ENCODE measurements around the gene SPATA13. TPM values are rescaled to one million over a fixed set of nuclear protein-coding genes. Genes with fewer than 3 reads are reported as not detected.

SPATA13 gene
- total and polyA plus RNA-seq, 2 donors (not counting 1 experiment from before 2014, with no cell fraction given) = 5.7 to 8.3 TPM

DNA sequence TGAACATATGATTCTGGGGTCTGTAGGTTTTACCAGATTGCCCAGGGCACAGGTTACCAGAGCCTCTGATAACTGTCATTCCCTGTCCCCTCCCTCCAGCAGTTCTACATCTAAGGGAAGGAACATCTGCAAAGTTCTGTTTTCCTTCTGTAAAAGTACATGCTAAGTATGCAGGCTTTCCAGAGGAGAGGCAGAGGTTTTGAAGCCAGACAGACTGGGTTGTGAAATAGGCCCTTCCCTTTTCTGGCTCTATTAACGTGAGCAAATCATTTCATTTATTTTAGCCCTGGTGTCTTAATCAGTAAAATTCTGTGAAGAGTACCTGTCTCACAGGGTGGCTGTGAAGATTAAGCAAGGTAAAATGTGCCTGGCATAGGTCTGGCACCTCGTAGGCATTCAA, 82.8 kb downstream of the SPATA13 start:
- no peaks in the 10 kb centered on the region for H3K9me3 ChIP-seq (ENCODE audit: control extremely low read depth in 1 of 3, control insufficient read depth in 2 of 3, insufficient read depth in 1 of 3, low read length in 2 of 3)
- H3K27me3 ChIP-seq (replicated peaks in 1 of 4; ENCODE audit: control extremely low read depth in 1 of 4, control insufficient read depth in 3 of 4, insufficient read depth in 4 of 4, low read length in 3 of 4) = no peaks in the 10 kb centered on the region
- Mint-ChIP-seq H3K9me3 (ENCODE audit: insufficient read depth) (no peaks in the 10 kb centered on the region), H3K4me1 (no peaks in the 10 kb centered on the region), H3K4me3 (no peak overlapping the region), H3K27me3 (no peaks in the 10 kb centered on the region), H3K27ac (no peak overlapping the region)
- no peaks in the 10 kb centered on the region for H3K4me1 ChIP-seq (ENCODE audit: control insufficient read depth in 2 of 2, insufficient read depth in 2 of 2, low read length in 2 of 2)
- CTCF ChIA-PET = no interaction called here
- H3K4me2 ChIP-seq (replicated peaks; ENCODE audit: low read depth, low read length, poor library complexity, severe bottlenecking) = no peak overlapping the region
- H4K20me1 ChIP-seq (ENCODE audit: control insufficient read depth, insufficient read depth, low read length, poor library complexity, severe bottlenecking) = no peaks in the 10 kb centered on the region
- no CpG with 5 or more reads among the region's 2 CpGs for WGBS (ENCODE audit: insufficient coverage)
- H3K79me2 ChIP-seq (ENCODE audit: control insufficient read depth, insufficient read depth, low read length) = no peaks in the 10 kb centered on the region
- DNase-seq = no peak
- intact Hi-C loops (cut with micrococcal nuclease) = no loop called here
- TF ChIP-seq EZH2 (IDR thresholded peaks at IDR 0.05; ENCODE audit: borderline replicate concordance, insufficient read depth, low read depth, low read length, poor library complexity, severe bottlenecking) = no peak
- TF ChIP-seq, protein P1, sequence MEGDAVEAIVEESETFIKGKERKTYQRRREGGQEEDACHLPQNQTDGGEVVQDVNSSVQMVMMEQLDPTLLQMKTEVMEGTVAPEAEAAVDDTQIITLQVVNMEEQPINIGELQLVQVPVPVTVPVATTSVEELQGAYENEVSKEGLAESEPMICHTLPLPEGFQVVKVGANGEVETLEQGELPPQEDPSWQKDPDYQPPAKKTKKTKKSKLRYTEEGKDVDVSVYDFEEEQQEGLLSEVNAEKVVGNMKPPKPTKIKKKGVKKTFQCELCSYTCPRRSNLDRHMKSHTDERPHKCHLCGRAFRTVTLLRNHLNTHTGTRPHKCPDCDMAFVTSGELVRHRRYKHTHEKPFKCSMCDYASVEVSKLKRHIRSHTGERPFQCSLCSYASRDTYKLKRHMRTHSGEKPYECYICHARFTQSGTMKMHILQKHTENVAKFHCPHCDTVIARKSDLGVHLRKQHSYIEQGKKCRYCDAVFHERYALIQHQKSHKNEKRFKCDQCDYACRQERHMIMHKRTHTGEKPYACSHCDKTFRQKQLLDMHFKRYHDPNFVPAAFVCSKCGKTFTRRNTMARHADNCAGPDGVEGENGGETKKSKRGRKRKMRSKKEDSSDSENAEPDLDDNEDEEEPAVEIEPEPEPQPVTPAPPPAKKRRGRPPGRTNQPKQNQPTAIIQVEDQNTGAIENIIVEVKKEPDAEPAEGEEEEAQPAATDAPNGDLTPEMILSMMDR (IDR thresholded peaks at IDR 0.05) = no peak
- ATAC-seq (ENCODE audit: low read depth) = no peak
- H3K4me3 ChIP-seq (ENCODE audit: control extremely low read depth in 1 of 5, extremely low read depth in 1 of 5, insufficient read depth in 1 of 5, low read depth in 2 of 5, low read length in 4 of 5) = no peak overlapping the region
- H3K9ac ChIP-seq (ENCODE audit: low read length) = no peak overlapping the region
- POLR2A ChIA-PET = no interaction called here
- H2AFZ ChIP-seq (ENCODE audit: insufficient read depth, low read depth, low read length, poor library complexity, severe bottlenecking) = no peak overlapping the region
- no peak overlapping the region for H3K27ac ChIP-seq (ENCODE audit: low read length in 2 of 2)
- H3K36me3 ChIP-seq (replicated peaks in 1 of 2; ENCODE audit: control extremely low read depth in 1 of 2, control insufficient read depth in 1 of 2, extremely low read depth in 1 of 2, insufficient read depth in 2 of 2, low read length in 1 of 2) = no peaks in the 10 kb centered on the region

DNA sequence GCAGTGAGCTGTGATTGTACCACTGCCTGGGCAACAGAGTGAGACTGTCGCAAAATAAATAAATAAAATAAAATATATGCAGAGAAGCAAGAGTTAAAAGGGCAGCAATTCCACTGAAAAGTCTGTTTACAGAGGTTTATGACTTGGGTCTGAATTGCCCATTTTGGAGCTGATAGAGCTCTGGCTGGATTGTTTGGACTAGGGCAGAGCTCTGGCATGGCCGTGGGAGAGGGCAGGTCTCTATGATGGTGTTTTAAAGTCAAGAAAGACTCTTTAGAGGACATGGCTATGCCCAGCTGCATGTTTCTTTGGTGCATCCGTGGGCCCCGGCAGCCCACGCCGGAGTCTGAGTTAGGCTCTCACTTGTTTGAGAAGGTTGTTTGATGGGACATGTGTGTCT, 84.3 kb downstream of the SPATA13 start:
- Histone ChIP-seq H3K79me2 (ENCODE audit: control insufficient read depth, insufficient read depth, low read length) (no peaks in the 10 kb centered on the region), H3K4me2 (replicated peaks; ENCODE audit: low read depth, low read length, poor library complexity, severe bottlenecking) (no peak overlapping the region), H4K20me1 (ENCODE audit: control insufficient read depth, insufficient read depth, low read length, poor library complexity, severe bottlenecking) (no peaks in the 10 kb centered on the region), H3K36me3 (replicated peaks in 1 of 2; ENCODE audit: control extremely low read depth in 1 of 2, control insufficient read depth in 1 of 2, extremely low read depth in 1 of 2, insufficient read depth in 2 of 2, low read length in 1 of 2) (no peaks in the 10 kb centered on the region), H3K4me3 (ENCODE audit: control extremely low read depth in 1 of 5, extremely low read depth in 1 of 5, insufficient read depth in 1 of 5, low read depth in 2 of 5, low read length in 4 of 5) (no peak overlapping the region), H3K9ac (ENCODE audit: low read length) (no peak overlapping the region), H3K27me3 (replicated peaks in 1 of 4; ENCODE audit: control extremely low read depth in 1 of 4, control insufficient read depth in 3 of 4, insufficient read depth in 4 of 4, low read length in 3 of 4) (no peaks in the 10 kb centered on the region), H3K9me3 (ENCODE audit: control extremely low read depth in 1 of 3, control insufficient read depth in 2 of 3, insufficient read depth in 1 of 3, low read length in 2 of 3) (no peaks in the 10 kb centered on the region), H2AFZ (ENCODE audit: insufficient read depth, low read depth, low read length, poor library complexity, severe bottlenecking) (no peak overlapping the region), H3K4me1 (ENCODE audit: control insufficient read depth in 2 of 2, insufficient read depth in 2 of 2, low read length in 2 of 2) (no peaks in the 10 kb centered on the region), H3K27ac (ENCODE audit: low read length in 2 of 2) (no peak overlapping the region)
- ChIA-PET POLR2A (no interaction called here), CTCF (interaction anchor here (0.7 kb wide), 2 partner anchors 16 to 17 kb away, joined by 3 read pairs; no protein-coding TSS in a partner anchor)
- ATAC-seq (ENCODE audit: low read depth) (no peak), DNase-seq (no peak)
- intact Hi-C loops (cut with micrococcal nuclease) = no loop called here
- no peaks in the 10 kb centered on the region for H3K4me1 Mint-ChIP-seq
- TF ChIP-seq EZH2 (IDR thresholded peaks at IDR 0.05; ENCODE audit: borderline replicate concordance, insufficient read depth, low read depth, low read length, poor library complexity, severe bottlenecking) = no peak
- TF ChIP-seq, protein P1 (IDR thresholded peaks at IDR 0.05) = no peak
- H3K27me3 Mint-ChIP-seq = no peaks in the 10 kb centered on the region
- no peaks in the 10 kb centered on the region for H3K9me3 Mint-ChIP-seq (ENCODE audit: insufficient read depth)
- no peak overlapping the region for H3K27ac Mint-ChIP-seq
- H3K4me3 Mint-ChIP-seq = no peak overlapping the region
- WGBS (ENCODE audit: insufficient coverage) = 100% methylated on average over 3 of the region's 6 CpGs

Data from B cell (primary cell).